Caco-2 (cell line): ENCODE results near the gene TMEM109. TPM values are rescaled to one million over a fixed set of nuclear protein-coding genes. Genes with fewer than 3 reads are reported as not detected.

Experiments used
- BruUV-seq: library from RNA; stranded (reverse); fragments of 400-500 nt; replicated peaks from 2 replicates; lab custom pipeline; 2021; lab: Mats Ljungman, UMichigan
- CTCF ChIA-PET: fragments of 300-600 bp; sonication (Branson Sonifier 250); formaldehyde crosslinking; loops from one replicate; lab custom pipeline; 2022; ENCODE audit warnings: antibody characterized with exemption; lab: Charles Lee
- POLR2A ChIA-PET: fragments of 300-600 bp; sonication (Branson Sonifier 250); formaldehyde crosslinking; loops from one replicate; lab custom pipeline; 2022; ENCODE audit warnings: antibody characterized with exemption; lab: Charles Lee
- DNase-seq, 2 experiments: peaks; one replicate each; pipeline versions ENCODE4 v3.0.0 to v3.0.0-alpha.2; 2020 to 2022
- H3K27me3 ChIP-seq: replicated peaks from 2 replicates; pipeline ENCODE4 v1.6.0; 2011; ENCODE audit warnings: low read length; ENCODE audit not compliant: control insufficient read depth, insufficient read depth
- H3K36me3 ChIP-seq: 2 replicates; pipeline ENCODE4 v1.5.1; 2011; ENCODE audit warnings: low read length; ENCODE audit not compliant: control insufficient read depth, insufficient read depth
- H3K4me1 ChIP-seq: fragments of 250-450 bp; sonication (Bioruptor Pico); 2 replicates; pipeline ENCODE4 v1.5.1; 2020; ENCODE audit warnings: mild to moderate bottlenecking
- H3K4me3 ChIP-seq: 2 replicates; pipeline ENCODE4 v1.5.1; 2011; ENCODE audit warnings: low read depth, mild to moderate bottlenecking, control low read depth, low read length
- H3K9me3 ChIP-seq: fragments of 250-450 bp; sonication (Bioruptor Pico); 2 replicates; pipeline ENCODE4 v1.5.1; 2020; ENCODE audit warnings: mild to moderate bottlenecking, moderate library complexity
- H3K27ac Mint-ChIP-seq: one replicate; pipeline ENCODE4 v1.8.0; 2022; ENCODE audit warnings: mixed read lengths; ENCODE audit not compliant: unreplicated experiment
- H3K27me3 Mint-ChIP-seq: one replicate; pipeline ENCODE4 v1.8.0; 2022; ENCODE audit warnings: mixed read lengths; ENCODE audit not compliant: insufficient read depth, unreplicated experiment
- H3K36me3 Mint-ChIP-seq: one replicate; pipeline ENCODE4 v1.8.0; 2022; ENCODE audit warnings: mild to moderate bottlenecking, mixed read lengths; ENCODE audit not compliant: insufficient read depth, unreplicated experiment
- H3K4me1 Mint-ChIP-seq: one replicate; pipeline ENCODE4 v1.8.0; 2022; ENCODE audit warnings: low read depth, mixed read lengths; ENCODE audit not compliant: unreplicated experiment
- H3K4me3 Mint-ChIP-seq: one replicate; pipeline ENCODE4 v1.8.0; 2022; ENCODE audit warnings: mild to moderate bottlenecking, moderate library complexity, mixed read lengths; ENCODE audit not compliant: unreplicated experiment
- H3K9me3 Mint-ChIP-seq: one replicate; pipeline ENCODE4 v1.8.0; 2022; ENCODE audit warnings: mixed read lengths; ENCODE audit not compliant: unreplicated experiment
- intact Hi-C: fragments of 100-400 bp; cut with micrococcal nuclease; formaldehyde crosslinking; loops from one replicate; pipeline ENCODE4 v1.10.0; 2022; ENCODE audit not compliant: unreplicated experiment
- total RNA-seq: library from RNA; stranded (reverse); gene quantifications from 2 replicates; pipeline ENCODE4 v1.2.3, GENCODE V29; 2022
- TF ChIP-seq, protein P1 (sequence below), 2 experiments: fragments of 200-600 bp in 1 of 2; IDR thresholded peaks; 1 replicate in 1 of 2; 2 replicates in 1 of 2; pipeline versions ENCODE4 v1.5.1 to v1.8.0; 2011 to 2022; ENCODE audit warnings: antibody characterized with exemption in 1 of 2, control low read depth in 1 of 2, inconsistent platforms in 1 of 2, low read depth in 1 of 2, low read length in 1 of 2, mild to moderate bottlenecking in 1 of 2, moderate library complexity in 1 of 2; ENCODE audit not compliant: insufficient read depth in 1 of 2, severe bottlenecking in 1 of 2, unreplicated experiment in 1 of 2

Gene TMEM109
- total RNA-seq, 1 experiment from 2014 or later, result 91.9 TPM

DNA sequence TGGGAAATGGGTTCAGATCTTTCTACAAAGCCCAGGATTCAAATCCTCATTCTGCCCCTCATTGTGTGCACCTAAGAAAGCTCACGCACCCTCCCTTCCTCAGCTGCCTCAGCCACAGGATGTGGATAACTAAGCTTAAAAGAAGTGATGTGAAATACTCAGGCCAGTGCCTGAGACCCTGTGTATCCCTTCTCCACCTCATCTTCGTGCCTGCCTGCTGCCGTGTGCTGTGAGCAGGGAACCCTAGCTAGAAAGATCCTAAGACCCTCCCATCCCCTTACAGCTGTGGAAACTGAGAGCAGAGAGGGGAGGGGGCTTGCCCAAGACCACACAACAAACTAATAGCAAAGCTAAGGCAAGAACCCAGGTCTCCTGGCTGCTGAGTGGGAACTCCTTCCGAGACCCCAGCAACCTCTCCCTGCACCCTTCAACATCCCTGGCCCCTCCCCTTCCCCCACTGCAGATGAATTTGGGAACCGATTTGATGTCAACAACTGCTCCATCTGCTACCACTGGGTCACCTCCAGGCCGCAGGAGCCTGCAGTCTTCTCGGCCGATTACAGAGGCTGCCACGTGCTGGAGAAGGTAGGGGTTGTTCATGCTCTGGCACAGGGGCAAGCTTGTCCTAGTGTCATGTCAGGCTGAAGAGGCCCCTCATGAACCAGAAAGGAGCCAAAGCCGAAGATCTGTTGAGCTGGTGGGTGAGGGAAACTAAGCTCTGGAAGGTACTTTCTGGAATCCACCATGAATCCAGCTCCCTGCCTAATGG is 45.1 kb upstream of the TMEM109 start:
- Mint-ChIP-seq H3K27ac (no peak overlapping the region), H3K4me3 (no peak overlapping the region), H3K36me3 (no peaks in the 10 kb centered on the region), H3K27me3 (no peaks in the 10 kb centered on the region), H3K4me1 (peaks cover 7% of the 10 kb centered on the region), H3K9me3 (no peaks in the 10 kb centered on the region)
- no peaks in the 10 kb centered on the region for H3K4me1 ChIP-seq
- ChIA-PET POLR2A (no interaction called here), CTCF (interaction anchor here (1.2 kb wide), 1 partner anchor 18 kb away, joined by 4 read pairs; no protein-coding TSS in a partner anchor)
- H3K36me3 ChIP-seq, result no peaks in the 10 kb centered on the region
- DNase-seq, result no peak
- H3K4me3 ChIP-seq, result no peak overlapping the region
- TF ChIP-seq, protein P1, sequence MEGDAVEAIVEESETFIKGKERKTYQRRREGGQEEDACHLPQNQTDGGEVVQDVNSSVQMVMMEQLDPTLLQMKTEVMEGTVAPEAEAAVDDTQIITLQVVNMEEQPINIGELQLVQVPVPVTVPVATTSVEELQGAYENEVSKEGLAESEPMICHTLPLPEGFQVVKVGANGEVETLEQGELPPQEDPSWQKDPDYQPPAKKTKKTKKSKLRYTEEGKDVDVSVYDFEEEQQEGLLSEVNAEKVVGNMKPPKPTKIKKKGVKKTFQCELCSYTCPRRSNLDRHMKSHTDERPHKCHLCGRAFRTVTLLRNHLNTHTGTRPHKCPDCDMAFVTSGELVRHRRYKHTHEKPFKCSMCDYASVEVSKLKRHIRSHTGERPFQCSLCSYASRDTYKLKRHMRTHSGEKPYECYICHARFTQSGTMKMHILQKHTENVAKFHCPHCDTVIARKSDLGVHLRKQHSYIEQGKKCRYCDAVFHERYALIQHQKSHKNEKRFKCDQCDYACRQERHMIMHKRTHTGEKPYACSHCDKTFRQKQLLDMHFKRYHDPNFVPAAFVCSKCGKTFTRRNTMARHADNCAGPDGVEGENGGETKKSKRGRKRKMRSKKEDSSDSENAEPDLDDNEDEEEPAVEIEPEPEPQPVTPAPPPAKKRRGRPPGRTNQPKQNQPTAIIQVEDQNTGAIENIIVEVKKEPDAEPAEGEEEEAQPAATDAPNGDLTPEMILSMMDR (IDR thresholded peaks at IDR 0.05; ENCODE audit: insufficient read depth in 1 of 2, low read depth in 1 of 2, low read length in 1 of 2, severe bottlenecking in 1 of 2, unreplicated experiment in 1 of 2), result no peak
- no peaks in the 10 kb centered on the region for H3K27me3 ChIP-seq
- no TSS peak for BruUV-seq
- intact Hi-C loops, result no loop called here
- no peaks in the 10 kb centered on the region for H3K9me3 ChIP-seq

DNA sequence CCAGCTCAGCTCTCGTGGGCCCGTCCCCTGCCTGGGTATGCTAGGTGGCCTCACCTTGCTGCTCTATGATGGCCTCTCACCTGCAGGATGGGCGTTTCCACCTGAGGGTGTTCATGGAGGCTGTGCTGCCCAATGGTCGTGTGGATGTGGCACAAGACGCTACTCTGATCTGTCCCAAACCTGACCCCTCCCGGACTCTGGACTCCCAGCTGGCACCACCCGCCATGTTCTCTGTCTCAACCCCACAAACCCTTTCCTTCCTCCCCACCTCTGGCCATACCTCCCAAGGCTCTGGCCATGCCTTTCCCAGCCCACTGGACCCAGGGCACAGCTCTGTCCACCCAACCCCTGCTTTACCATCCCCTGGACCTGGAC is 44.5 kb upstream of the TMEM109 start:
- BruUV-seq, result no TSS peak
- CTCF ChIA-PET, result no interaction called here
- no peak for DNase-seq
- POLR2A ChIA-PET, result no interaction called here
- no peaks in the 10 kb centered on the region for H3K27me3 Mint-ChIP-seq
- Histone ChIP-seq H3K36me3 (no peaks in the 10 kb centered on the region), H3K4me3 (no peak overlapping the region), H3K27me3 (no peaks in the 10 kb centered on the region), H3K4me1 (no peaks in the 10 kb centered on the region), H3K9me3 (no peaks in the 10 kb centered on the region)
- H3K27ac Mint-ChIP-seq, result no peak overlapping the region
- TF ChIP-seq, protein P1 (IDR thresholded peaks at IDR 0.05; ENCODE audit: insufficient read depth in 1 of 2, low read depth in 1 of 2, low read length in 1 of 2, severe bottlenecking in 1 of 2, unreplicated experiment in 1 of 2), result no peak
- intact Hi-C loops, result no loop called here
- H3K36me3 Mint-ChIP-seq, result no peaks in the 10 kb centered on the region
- H3K4me3 Mint-ChIP-seq, result no peak overlapping the region
- H3K4me1 Mint-ChIP-seq, result peaks cover 7% of the 10 kb centered on the region
- no peaks in the 10 kb centered on the region for H3K9me3 Mint-ChIP-seq

DNA sequence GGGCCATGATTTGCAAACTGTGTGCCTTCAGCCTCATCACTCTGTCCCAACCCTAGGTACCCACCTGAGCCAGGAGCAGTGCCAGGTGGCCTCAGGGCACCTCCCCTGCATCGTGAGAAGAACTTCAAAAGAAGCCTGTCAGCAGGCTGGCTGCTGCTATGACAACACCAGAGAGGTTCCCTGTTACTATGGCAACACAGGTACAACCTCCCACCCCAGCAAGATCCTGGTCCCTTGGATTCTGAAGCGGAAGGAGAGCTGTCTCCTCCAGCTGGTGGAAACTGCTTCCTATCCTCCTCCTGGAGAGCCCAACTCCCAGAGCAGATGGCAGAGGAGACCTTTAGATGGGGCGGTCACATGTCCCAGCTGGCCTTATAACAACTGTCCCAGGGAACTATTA is 43.7 kb upstream of the TMEM109 start:
- Mint-ChIP-seq H3K4me1 (peaks cover 7% of the 10 kb centered on the region), H3K27ac (no peak overlapping the region), H3K9me3 (no peaks in the 10 kb centered on the region), H3K27me3 (no peaks in the 10 kb centered on the region), H3K4me3 (no peak overlapping the region), H3K36me3 (no peaks in the 10 kb centered on the region)
- DNase-seq, result no peak
- CTCF ChIA-PET, result no interaction called here
- POLR2A ChIA-PET, result no interaction called here
- BruUV-seq, result no TSS peak
- H3K9me3 ChIP-seq, result no peaks in the 10 kb centered on the region
- no peaks in the 10 kb centered on the region for H3K27me3 ChIP-seq
- no peak overlapping the region for H3K4me3 ChIP-seq
- H3K4me1 ChIP-seq, result no peaks in the 10 kb centered on the region
- H3K36me3 ChIP-seq, result no peaks in the 10 kb centered on the region
- TF ChIP-seq, protein P1 (IDR thresholded peaks at IDR 0.05; ENCODE audit: insufficient read depth in 1 of 2, low read depth in 1 of 2, low read length in 1 of 2, severe bottlenecking in 1 of 2, unreplicated experiment in 1 of 2), result no peak
- intact Hi-C loops, result no loop called here
